HFF-Myc (cell line): ENCODE measurements around the gene TBCD.

Experiments used
- DNase-seq: peaks from one replicate; pipeline ENCODE4 v3.0.0-alpha.2; 2011; ENCODE audit warnings: low read depth; ENCODE audit errors: extremely low read depth
- H3K4me3 ChIP-seq: replicated peaks from 2 replicates; pipeline ENCODE4 v1.5.1; 2011; ENCODE audit warnings: low read depth, mild to moderate bottlenecking, control low read depth, low read length
- TF ChIP-seq, protein P1 (sequence below): IDR thresholded peaks from 2 replicates; pipeline ENCODE4 v1.5.1; 2012; ENCODE audit warnings: mild to moderate bottlenecking, low read depth, low read length, control low read depth; ENCODE audit errors: missing control alignments

TBCD gene

DNA sequence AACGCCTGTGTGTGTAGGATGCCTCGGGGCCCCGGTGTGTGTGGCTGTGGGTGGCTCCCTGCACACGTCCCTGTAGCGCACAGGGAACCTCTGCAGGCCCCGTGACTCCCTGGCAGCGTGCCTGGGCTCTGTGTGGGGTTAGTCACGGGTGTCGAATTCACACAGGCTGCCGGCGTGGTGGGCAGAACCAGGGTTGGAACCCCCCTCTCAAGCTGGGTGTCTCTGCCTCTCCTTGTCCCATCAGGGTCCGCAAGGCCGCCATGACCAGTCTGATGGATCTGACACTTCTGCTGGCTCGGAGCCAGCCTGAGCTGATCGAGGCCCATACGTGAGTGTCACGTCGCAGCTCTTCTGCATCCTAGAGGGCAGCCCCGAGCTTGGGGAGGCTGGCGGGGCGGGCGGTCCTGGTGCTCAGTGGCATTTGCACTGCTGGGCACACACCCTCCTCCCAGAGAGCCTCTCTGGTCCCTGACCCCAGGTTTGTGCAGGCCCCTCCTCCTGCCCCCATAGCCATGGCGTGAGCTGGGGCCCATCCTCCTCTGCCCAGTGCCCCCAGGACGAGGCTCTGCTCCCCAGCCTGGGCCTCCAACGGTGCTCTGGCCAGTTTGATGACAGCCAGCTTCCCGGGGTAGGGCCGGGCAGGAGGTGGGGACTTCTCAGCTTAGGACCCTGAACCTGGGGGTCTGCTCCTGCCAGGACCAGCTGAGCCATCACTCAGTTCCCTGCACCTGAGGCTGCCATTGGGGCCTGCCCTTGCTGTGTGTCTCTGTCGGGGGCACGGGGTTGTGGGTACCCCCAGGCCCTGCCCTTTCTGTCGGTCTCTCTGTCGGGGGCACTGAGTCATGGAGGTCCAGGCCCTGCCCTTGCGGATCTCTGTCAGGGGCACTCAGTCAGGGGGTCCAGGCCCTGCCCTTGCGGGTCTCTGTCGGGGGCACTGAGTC, 176.1 kb downstream of the TBCD start:
- H3K4me3 ChIP-seq = no peak overlapping the region
- TF ChIP-seq, protein P1, sequence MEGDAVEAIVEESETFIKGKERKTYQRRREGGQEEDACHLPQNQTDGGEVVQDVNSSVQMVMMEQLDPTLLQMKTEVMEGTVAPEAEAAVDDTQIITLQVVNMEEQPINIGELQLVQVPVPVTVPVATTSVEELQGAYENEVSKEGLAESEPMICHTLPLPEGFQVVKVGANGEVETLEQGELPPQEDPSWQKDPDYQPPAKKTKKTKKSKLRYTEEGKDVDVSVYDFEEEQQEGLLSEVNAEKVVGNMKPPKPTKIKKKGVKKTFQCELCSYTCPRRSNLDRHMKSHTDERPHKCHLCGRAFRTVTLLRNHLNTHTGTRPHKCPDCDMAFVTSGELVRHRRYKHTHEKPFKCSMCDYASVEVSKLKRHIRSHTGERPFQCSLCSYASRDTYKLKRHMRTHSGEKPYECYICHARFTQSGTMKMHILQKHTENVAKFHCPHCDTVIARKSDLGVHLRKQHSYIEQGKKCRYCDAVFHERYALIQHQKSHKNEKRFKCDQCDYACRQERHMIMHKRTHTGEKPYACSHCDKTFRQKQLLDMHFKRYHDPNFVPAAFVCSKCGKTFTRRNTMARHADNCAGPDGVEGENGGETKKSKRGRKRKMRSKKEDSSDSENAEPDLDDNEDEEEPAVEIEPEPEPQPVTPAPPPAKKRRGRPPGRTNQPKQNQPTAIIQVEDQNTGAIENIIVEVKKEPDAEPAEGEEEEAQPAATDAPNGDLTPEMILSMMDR = no peak
- DNase-seq = no peak

DNA sequence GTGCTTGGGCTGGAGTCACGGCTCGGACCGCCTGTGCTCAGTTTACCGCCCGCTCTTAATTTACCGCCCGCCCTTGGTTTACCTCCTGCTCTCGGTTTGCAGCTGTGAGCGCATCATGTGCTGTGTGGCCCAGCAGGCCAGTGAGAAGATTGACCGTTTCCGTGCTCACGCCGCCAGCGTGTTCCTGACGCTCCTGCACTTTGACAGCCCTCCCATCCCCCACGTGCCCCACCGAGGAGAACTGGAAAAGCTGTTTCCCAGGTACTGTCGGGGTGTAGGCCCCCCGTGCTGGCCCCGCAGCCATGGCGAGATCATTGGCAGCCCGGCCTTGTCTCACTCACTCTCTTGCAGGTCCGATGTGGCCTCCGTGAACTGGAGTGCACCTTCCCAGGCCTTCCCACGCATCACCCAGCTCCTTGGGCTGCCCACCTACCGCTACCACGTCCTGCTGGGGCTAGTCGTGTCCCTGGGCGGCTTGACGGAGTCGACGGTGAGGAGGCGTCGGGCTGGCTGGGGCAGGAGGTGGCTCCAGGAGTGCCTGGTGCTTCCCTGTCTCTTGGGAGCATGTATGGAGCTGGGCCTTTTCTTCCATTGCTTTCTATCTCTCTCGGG, 177.3 kb downstream of the TBCD start:
- TF ChIP-seq, protein P1 = no peak
- no peak for DNase-seq
- no peak overlapping the region for H3K4me3 ChIP-seq

DNA sequence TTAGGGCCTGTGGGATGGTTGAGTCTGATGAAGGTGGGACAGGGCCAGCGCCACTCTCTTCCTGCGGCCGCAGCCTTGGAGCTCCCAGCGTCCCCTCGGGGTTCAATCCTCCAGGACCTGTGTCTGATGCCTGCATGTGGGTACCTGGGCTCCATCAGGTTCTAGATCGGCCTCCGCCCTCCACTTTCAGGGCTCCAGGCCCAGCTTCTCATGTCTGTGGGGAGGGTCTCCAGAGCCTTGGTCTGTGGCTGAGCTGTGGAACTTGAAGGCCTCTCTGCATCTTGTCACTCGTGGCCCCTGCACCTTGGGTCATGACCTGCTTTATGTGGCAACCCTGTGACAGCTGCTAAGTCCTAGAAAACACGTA, 177.8 kb downstream of the TBCD start:
- DNase-seq = no peak
- TF ChIP-seq, protein P1 = no peak
- no peak overlapping the region for H3K4me3 ChIP-seq

DNA sequence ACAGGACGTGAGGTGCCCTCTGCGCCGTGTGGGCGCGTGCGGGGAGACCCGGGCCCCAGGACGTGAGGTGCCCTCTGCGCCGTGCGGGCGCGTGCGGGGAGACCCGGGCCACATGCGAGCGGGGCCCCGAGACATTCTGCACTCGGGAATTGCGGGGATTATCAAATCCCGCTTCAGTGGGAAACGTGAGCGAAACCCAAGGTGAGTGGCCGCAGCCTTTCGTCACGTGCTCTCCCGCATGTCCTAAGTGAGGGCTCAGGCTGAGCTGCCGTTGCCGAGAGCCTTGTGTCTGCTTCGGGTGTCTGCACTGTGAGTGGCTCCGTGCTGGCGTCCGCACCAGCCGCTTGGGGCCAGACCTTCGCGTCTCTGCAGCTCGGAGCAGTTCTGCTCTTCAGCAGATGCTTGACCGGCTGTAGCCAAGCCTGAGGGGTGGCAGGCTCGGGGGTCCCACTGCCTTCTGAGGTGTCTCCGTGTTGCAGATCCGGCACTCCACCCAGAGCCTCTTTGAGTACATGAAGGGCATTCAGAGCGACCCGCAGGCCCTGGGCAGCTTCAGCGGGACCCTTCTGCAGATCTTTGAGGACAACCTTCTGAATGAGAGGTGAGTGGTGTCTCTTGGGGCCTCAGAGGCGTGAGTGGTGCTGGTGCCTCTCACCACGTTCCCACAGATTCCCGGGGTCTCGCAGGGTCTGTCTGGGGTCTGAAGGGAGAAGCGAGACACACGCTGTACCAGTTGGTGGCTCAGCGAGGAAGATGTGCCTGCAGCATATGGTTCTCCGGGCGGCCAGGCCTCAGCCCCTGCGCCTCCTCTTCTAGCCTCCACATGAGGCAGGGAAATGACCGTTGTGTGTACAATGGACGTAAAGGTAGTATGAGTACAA, 178.4 kb downstream of the TBCD start:
- no peak for DNase-seq
- H3K4me3 ChIP-seq = no peak overlapping the region
- TF ChIP-seq, protein P1 = no peak

DNA sequence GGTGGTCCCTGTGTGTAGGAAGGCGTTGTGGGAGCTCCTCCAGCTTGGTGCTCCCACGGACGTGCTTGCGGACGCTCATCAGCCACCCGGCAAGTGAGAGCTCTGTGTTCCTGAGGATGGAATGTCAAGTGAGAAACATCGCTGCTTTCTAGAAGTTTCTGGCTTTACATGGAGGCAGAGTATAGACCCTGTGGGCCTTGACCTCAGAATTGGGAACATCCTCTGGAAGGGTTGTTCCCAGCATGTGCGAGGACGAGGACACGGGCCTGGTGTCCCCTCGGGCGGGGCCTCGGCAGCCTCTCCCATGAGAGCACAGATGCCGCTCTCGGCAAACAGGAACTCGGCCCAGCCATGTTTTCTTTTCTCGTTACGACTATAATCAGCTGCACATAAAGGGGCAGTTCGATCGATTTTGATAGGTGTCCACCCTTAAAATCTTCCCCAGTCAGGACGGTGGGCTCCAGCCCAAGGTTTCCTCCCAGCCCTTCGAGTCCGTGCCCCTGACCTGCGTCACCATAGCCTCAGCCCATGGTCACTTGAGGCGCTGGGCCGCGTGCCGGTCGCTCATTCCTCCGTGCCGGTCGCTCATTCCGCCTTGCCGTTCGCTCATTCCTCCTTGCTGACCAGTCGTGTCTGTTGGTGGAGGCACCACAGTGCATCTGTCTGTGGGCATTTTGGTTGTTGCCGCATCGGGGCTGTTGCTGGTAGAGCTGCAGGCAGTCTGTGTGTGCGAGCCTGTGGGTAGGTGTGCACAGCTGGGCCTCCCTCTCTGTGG, 179.2 kb downstream of the TBCD start:
- DNase-seq = no peak
- H3K4me3 ChIP-seq = no peak overlapping the region
- TF ChIP-seq, protein P1 = no peak
